Measurements from ENCODE around the gene LRATD1. TPM values are rescaled to one million over a fixed set of nuclear protein-coding genes. Genes with fewer than 3 reads are reported as not detected.

LRATD1 gene
- total RNA-seq, 1 experiment from 2014 or later, result 15.4 TPM

DNA sequence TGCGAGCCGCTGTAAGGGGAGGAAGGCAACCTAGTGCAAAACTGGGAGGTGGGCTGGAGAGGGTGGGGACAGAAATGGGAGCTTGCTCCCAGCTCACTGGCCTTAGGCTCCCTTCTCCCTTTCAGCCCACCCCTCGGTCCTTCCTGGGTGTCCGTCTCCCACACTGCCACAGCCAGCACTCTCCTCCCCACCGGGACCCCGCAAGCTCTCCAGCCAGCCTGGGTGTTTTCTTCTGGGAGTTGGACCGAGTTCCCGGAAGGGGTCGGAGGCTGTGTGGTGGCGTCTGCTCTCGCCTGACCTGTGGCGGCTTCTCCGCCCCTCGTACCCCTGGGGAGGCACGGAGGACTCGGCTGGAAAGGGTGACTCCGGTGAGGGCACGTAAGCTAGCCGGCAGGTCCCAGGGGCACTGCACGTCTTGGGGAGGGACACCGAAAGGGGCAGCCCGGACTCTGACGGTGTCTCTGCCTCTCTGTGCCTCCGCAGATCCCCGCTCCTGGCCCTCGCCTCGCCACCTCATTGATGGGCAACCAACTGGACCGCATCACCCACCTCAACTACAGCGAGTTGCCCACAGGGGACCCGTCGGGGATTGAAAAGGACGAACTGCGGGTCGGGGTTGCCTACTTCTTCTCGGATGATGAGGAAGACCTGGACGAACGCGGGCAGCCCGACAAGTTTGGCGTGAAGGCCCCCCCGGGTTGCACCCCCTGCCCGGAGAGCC lies 1.1 kb downstream of the LRATD1 start:
- Mint-ChIP-seq H3K9me3 (ENCODE audit: low read depth, unreplicated experiment) (no peaks in the 10 kb centered on the region), H3K27me3 (ENCODE audit: unreplicated experiment) (no peaks in the 10 kb centered on the region), H3K4me1 (ENCODE audit: low read depth, unreplicated experiment) (peaks cover 22% of the 10 kb centered on the region), H3K36me3 (ENCODE audit: insufficient read depth, unreplicated experiment) (peaks cover 40% of the 10 kb centered on the region), H3K27ac (ENCODE audit: unreplicated experiment) (peak overlapping the region; percentile 64), H3K4me3 (ENCODE audit: low read depth, unreplicated experiment) (peak overlapping the region; percentile 87)
- peak; percentile 6 for DNase-seq
- BruUV-seq (replicated peaks), result no TSS peak
- TF ChIP-seq, protein P1, sequence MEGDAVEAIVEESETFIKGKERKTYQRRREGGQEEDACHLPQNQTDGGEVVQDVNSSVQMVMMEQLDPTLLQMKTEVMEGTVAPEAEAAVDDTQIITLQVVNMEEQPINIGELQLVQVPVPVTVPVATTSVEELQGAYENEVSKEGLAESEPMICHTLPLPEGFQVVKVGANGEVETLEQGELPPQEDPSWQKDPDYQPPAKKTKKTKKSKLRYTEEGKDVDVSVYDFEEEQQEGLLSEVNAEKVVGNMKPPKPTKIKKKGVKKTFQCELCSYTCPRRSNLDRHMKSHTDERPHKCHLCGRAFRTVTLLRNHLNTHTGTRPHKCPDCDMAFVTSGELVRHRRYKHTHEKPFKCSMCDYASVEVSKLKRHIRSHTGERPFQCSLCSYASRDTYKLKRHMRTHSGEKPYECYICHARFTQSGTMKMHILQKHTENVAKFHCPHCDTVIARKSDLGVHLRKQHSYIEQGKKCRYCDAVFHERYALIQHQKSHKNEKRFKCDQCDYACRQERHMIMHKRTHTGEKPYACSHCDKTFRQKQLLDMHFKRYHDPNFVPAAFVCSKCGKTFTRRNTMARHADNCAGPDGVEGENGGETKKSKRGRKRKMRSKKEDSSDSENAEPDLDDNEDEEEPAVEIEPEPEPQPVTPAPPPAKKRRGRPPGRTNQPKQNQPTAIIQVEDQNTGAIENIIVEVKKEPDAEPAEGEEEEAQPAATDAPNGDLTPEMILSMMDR (IDR thresholded peaks at IDR 0.05; ENCODE audit: unreplicated experiment), result no peak
- intact Hi-C loops (cut with micrococcal nuclease; ENCODE audit: unreplicated experiment), result loop anchor here (2.0 to 5.0 kb wide), 6 partner anchors 229 to 1583 kb away; no protein-coding TSS in a partner anchor
- CTCF ChIA-PET, result no interaction called here

DNA sequence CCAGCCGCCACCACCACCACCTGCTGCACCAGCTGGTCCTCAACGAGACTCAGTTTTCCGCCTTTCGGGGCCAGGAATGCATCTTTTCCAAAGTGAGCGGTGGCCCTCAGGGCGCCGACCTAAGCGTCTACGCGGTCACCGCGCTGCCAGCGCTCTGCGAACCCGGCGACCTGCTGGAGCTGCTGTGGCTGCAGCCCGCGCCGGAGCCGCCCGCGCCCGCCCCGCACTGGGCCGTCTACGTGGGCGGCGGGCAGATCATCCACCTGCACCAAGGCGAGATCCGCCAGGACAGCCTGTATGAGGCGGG lies 1.6 kb downstream of the LRATD1 start:
- no TSS peak for BruUV-seq (replicated peaks)
- H3K4me3 Mint-ChIP-seq (ENCODE audit: low read depth, unreplicated experiment), result peak overlapping the region; percentile 87
- intact Hi-C loops (cut with micrococcal nuclease; ENCODE audit: unreplicated experiment), result loop anchor here (2.0 to 5.0 kb wide), 5 partner anchors 229 to 1442 kb away; no protein-coding TSS in a partner anchor
- peaks cover 40% of the 10 kb centered on the region for H3K36me3 Mint-ChIP-seq (ENCODE audit: insufficient read depth, unreplicated experiment)
- DNase-seq, result no peak
- peak overlapping the region; percentile 64 for H3K27ac Mint-ChIP-seq (ENCODE audit: unreplicated experiment)
- TF ChIP-seq, protein P1 (IDR thresholded peaks at IDR 0.05; ENCODE audit: unreplicated experiment), result no peak
- CTCF ChIA-PET, result interaction anchor here (1.0 kb wide), 1 partner anchor 346 kb away, joined by 4 read pairs; no protein-coding TSS in a partner anchor
- no peaks in the 10 kb centered on the region for H3K9me3 Mint-ChIP-seq (ENCODE audit: low read depth, unreplicated experiment)
- peaks cover 22% of the 10 kb centered on the region for H3K4me1 Mint-ChIP-seq (ENCODE audit: low read depth, unreplicated experiment)
- H3K27me3 Mint-ChIP-seq (ENCODE audit: unreplicated experiment), result no peaks in the 10 kb centered on the region

DNA sequence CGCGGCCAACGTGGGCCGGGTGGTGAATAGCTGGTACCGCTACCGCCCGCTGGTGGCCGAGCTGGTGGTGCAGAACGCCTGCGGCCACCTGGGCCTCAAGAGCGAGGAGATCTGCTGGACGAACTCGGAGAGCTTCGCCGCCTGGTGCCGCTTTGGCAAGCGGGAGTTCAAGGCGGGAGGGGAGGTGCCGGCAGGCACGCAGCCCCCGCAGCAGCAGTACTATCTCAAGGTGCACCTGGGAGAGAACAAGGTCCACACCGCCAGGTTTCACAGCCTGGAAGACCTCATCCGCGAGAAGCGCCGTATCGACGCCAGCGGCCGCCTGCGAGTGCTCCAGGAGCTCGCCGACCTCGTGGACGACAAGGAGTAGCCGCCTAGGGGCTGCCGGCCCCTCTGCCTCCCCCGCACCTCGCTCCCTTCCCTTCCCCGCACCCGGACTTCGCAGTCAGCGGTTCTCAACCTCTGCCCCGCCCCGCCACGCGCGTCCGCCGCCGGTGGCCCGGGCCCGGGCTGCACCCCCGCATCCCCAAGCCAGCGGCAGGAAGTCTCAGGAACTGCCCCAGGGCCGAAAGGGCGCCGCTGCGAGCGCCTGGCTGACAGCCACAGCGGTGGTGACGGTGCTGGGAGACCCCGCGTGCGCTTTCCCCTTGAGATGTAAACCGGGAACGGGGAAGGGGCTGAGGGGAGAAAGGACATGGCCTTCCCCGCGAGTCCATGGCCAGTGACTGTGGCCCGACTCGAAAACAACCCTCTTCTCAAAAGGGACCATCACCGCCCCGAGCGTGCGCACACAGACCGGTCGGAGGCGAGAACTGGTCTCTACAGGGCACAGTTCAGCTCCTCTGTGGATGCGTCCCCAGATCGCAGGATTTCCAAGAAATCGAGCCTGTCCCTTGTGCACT lies 2.2 kb downstream of the LRATD1 start:
- CTCF ChIA-PET, result interaction anchor here (1.0 kb wide), 3 partner anchors 229 to 349 kb away, joined by 3 to 4 read pairs (median 4); no protein-coding TSS in a partner anchor
- DNase-seq, result peak; percentile 91
- no TSS peak for BruUV-seq (replicated peaks)
- Mint-ChIP-seq H3K36me3 (ENCODE audit: insufficient read depth, unreplicated experiment) (peaks cover 40% of the 10 kb centered on the region), H3K4me1 (ENCODE audit: low read depth, unreplicated experiment) (peaks cover 22% of the 10 kb centered on the region), H3K27me3 (ENCODE audit: unreplicated experiment) (no peaks in the 10 kb centered on the region), H3K27ac (ENCODE audit: unreplicated experiment) (peak overlapping the region; percentile 64), H3K9me3 (ENCODE audit: low read depth, unreplicated experiment) (no peaks in the 10 kb centered on the region), H3K4me3 (ENCODE audit: low read depth, unreplicated experiment) (peak overlapping the region; percentile 87)
- TF ChIP-seq, protein P1 (IDR thresholded peaks at IDR 0.05; ENCODE audit: unreplicated experiment), result peak; percentile 60
- intact Hi-C loops (cut with micrococcal nuclease; ENCODE audit: unreplicated experiment), result loop anchor here (2.0 to 5.0 kb wide), 6 partner anchors 228 to 1442 kb away; no protein-coding TSS in a partner anchor

DNA sequence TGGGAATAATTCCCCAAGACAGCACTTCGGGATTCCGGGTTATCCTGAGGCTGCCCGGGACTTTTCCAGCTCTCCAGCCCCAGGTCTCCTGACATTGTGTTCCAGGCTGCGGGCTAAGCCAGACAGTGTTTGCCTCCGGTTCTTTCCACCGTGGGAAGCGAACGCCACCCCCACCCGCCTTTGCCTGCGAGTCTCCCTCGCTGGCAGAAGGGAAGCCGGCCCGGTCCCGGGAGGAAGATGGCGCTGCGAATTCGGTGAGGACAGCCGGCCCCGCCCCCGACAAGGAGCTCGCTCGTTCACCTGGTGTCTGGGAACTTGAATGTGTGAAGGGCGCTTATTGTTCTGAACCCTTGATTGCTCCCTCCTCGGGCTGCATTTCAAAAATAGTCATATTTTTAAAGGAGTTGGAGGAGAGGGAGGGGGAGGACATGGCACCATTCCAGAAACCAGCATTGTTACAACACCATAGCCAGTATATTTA lies 2.9 kb downstream of the LRATD1 start:
- TF ChIP-seq, protein P1 (IDR thresholded peaks at IDR 0.05; ENCODE audit: unreplicated experiment), result no peak
- no peaks in the 10 kb centered on the region for H3K9me3 Mint-ChIP-seq (ENCODE audit: low read depth, unreplicated experiment)
- peaks cover 40% of the 10 kb centered on the region for H3K36me3 Mint-ChIP-seq (ENCODE audit: insufficient read depth, unreplicated experiment)
- BruUV-seq (replicated peaks), result no TSS peak
- H3K4me3 Mint-ChIP-seq (ENCODE audit: low read depth, unreplicated experiment), result peak overlapping the region; percentile 87
- DNase-seq, result peak; percentile 90
- peaks cover 22% of the 10 kb centered on the region for H3K4me1 Mint-ChIP-seq (ENCODE audit: low read depth, unreplicated experiment)
- intact Hi-C loops (cut with micrococcal nuclease; ENCODE audit: unreplicated experiment), result loop anchor here (2.0 to 5.0 kb wide), 3 partner anchors 227 to 347 kb away; no protein-coding TSS in a partner anchor
- no peaks in the 10 kb centered on the region for H3K27me3 Mint-ChIP-seq (ENCODE audit: unreplicated experiment)
- H3K27ac Mint-ChIP-seq (ENCODE audit: unreplicated experiment), result no peak overlapping the region
- CTCF ChIA-PET, result interaction anchor here (0.6 to 1.0 kb wide), 4 partner anchors 122 to 975 kb away, joined by 3 to 4 read pairs (median 3); no protein-coding TSS in a partner anchor

Data from Calu3 (cell line).